Osteocyte (in vitro differentiated cells): Measurements from ENCODE around the gene BEST4. TPM values are rescaled to one million over a fixed set of nuclear protein-coding genes. Genes with fewer than 3 reads are reported as not detected.
"Not testable (repeated sequence)": the region's sequence is repeated elsewhere in the genome, so short reads cannot be mapped to it uniquely, and the experiment has no call there.

Source experiments
- DNase-seq: peaks from one replicate; pipeline ENCODE4 v3.0.0; 2021; ENCODE audit warnings: mixed read lengths; ENCODE audit not compliant: unreplicated experiment; ENCODE audit errors: extremely low spot score
- H3K27ac Mint-ChIP-seq: one replicate; pipeline ENCODE4 v1.8.0; 2021; ENCODE audit warnings: mild to moderate bottlenecking, mixed read lengths; ENCODE audit not compliant: unreplicated experiment
- H3K27me3 Mint-ChIP-seq: one replicate; pipeline ENCODE4 v1.8.0; 2021; ENCODE audit warnings: mixed read lengths; ENCODE audit not compliant: unreplicated experiment
- H3K36me3 Mint-ChIP-seq: one replicate; pipeline ENCODE4 v1.8.0; 2021; ENCODE audit warnings: mixed read lengths; ENCODE audit not compliant: unreplicated experiment
- H3K4me1 Mint-ChIP-seq: one replicate; pipeline ENCODE4 v1.8.0; 2021; ENCODE audit warnings: mixed read lengths; ENCODE audit not compliant: unreplicated experiment
- H3K4me3 Mint-ChIP-seq: one replicate; pipeline ENCODE4 v1.8.0; 2021; ENCODE audit warnings: mild to moderate bottlenecking, moderate library complexity, mixed read lengths; ENCODE audit not compliant: unreplicated experiment
- H3K9me3 Mint-ChIP-seq: one replicate; pipeline ENCODE4 v1.8.0; 2021; ENCODE audit warnings: mixed read lengths; ENCODE audit not compliant: unreplicated experiment
- CTCF ChIP-seq: fragments of 200-600 bp; sonication (generic); IDR thresholded peaks from 2 replicates; pipeline ENCODE4 v1.5.0; 2021; ENCODE audit warnings: antibody characterized with exemption, mild to moderate bottlenecking, moderate library complexity
- total RNA-seq: library from RNA; stranded (reverse); gene quantifications from 2 replicates; pipeline ENCODE4 v1.2.1, GENCODE V29; 2021

BEST4 gene
- total RNA-seq, 1 donor from 2014 or later: 0.48 TPM

GRCh38 chr1:44827197-44828002 lies 39.4 kb upstream of the BEST4 start:
- Mint-ChIP-seq H3K9me3 (no peaks in the 10 kb centered on the region), H3K27ac (no peak overlapping the region), H3K4me3 (no peak overlapping the region), H3K36me3 (no peaks in the 10 kb centered on the region), H3K4me1 (no peaks in the 10 kb centered on the region), H3K27me3 (no peaks in the 10 kb centered on the region)
- no peak for DNase-seq
- no peak for TF ChIP-seq CTCF

GRCh38 chr1:44826375-44827196 lies 38.6 kb upstream of the BEST4 start:
- TF ChIP-seq CTCF: no peak
- Mint-ChIP-seq H3K27ac (no peak overlapping the region), H3K27me3 (no peaks in the 10 kb centered on the region), H3K9me3 (no peaks in the 10 kb centered on the region), H3K4me3 (no peak overlapping the region), H3K4me1 (no peaks in the 10 kb centered on the region), H3K36me3 (no peaks in the 10 kb centered on the region)
- no peak for DNase-seq

GRCh38 chr1:44824392-44824791 lies 36.4 kb upstream of the BEST4 start:
- not testable (repeated sequence) for H3K27ac Mint-ChIP-seq, H3K36me3 Mint-ChIP-seq, DNase-seq, H3K4me3 Mint-ChIP-seq, H3K27me3 Mint-ChIP-seq, H3K9me3 Mint-ChIP-seq, H3K4me1 Mint-ChIP-seq

- DNase-seq: no peak
- peaks cover 2% of the 10 kb centered on the region for H3K36me3 Mint-ChIP-seq
- no peak overlapping the region for H3K4me3 Mint-ChIP-seq
- TF ChIP-seq CTCF: no peak
- H3K27me3 Mint-ChIP-seq: no peaks in the 10 kb centered on the region
- H3K9me3 Mint-ChIP-seq: no peaks in the 10 kb centered on the region
- H3K4me1 Mint-ChIP-seq: peaks cover 22% of the 10 kb centered on the region
- H3K27ac Mint-ChIP-seq: no peak overlapping the region
These were observed 35.0 kb upstream of the BEST4 start for GRCh38 chr1:44822981-44823451.

- DNase-seq: no peak
- no peak overlapping the region for H3K27ac Mint-ChIP-seq
- H3K4me1 Mint-ChIP-seq: peaks cover 28% of the 10 kb centered on the region
- TF ChIP-seq CTCF: no peak
- peaks cover 2% of the 10 kb centered on the region for H3K36me3 Mint-ChIP-seq
- no peak overlapping the region for H3K4me3 Mint-ChIP-seq
- H3K9me3 Mint-ChIP-seq: no peaks in the 10 kb centered on the region
- no peaks in the 10 kb centered on the region for H3K27me3 Mint-ChIP-seq
These were observed 34.2 kb upstream of the BEST4 start for GRCh38 chr1:44822131-44822701.
